SK-N-SH (cell line): ENCODE data around the gene GRIP2.

Experiments
- POLR2AphosphoS5 ChIP-seq: IDR thresholded peaks from 2 replicates; pipeline ENCODE4 v1.6.1; 2012; ENCODE audit warnings: low read depth, low read length
- TF ChIP-seq, protein P1 (sequence below): fragments of 200-600 bp; sonication (generic); IDR thresholded peaks from 2 replicates; pipeline ENCODE4 v1.6.1; 2017; ENCODE audit warnings: antibody characterized with exemption, mild to moderate bottlenecking, moderate library complexity

- TF ChIP-seq, protein P1, sequence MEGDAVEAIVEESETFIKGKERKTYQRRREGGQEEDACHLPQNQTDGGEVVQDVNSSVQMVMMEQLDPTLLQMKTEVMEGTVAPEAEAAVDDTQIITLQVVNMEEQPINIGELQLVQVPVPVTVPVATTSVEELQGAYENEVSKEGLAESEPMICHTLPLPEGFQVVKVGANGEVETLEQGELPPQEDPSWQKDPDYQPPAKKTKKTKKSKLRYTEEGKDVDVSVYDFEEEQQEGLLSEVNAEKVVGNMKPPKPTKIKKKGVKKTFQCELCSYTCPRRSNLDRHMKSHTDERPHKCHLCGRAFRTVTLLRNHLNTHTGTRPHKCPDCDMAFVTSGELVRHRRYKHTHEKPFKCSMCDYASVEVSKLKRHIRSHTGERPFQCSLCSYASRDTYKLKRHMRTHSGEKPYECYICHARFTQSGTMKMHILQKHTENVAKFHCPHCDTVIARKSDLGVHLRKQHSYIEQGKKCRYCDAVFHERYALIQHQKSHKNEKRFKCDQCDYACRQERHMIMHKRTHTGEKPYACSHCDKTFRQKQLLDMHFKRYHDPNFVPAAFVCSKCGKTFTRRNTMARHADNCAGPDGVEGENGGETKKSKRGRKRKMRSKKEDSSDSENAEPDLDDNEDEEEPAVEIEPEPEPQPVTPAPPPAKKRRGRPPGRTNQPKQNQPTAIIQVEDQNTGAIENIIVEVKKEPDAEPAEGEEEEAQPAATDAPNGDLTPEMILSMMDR = no peak
- TF ChIP-seq POLR2AphosphoS5 = no peak
These were observed 13.7 kb upstream of the GRIP2 start for GRCh38 chr3:14553871-14554270.
